Stimulated activated CD4-positive, alpha-beta T cell treated with anti-CD3 and anti-CD28 coated beads, TNF-alpha, amount 100 ng/mL, for 4 hours (primary cell): Measurements from ENCODE around the gene TAS2R20.
A peak's percentile ranks its signal among the peaks of the same experiment; 100 is the strongest.
"Not testable (repeated sequence)": the region's sequence is repeated elsewhere in the genome, so short reads cannot be mapped to it uniquely, and the experiment has no call there.

Experiments
- DNase-seq, 3 experiments: peaks; one replicate each; pipeline ENCODE4 v3.0.0-alpha.2; 2020; ENCODE audit warnings: low read depth in 3 of 3

TAS2R20 gene

GRCh38 chr12:10998204-10998603, at the start of gene TAS2R20:
TAS2R20 (minus strand) TSS chr12:10998304; CDS start chr12:10997875, 429 bp downstream.
- no peak for DNase-seq

GRCh38 chr12:11041366-11041765, 43.3 kb upstream of the TAS2R20 start:
- DNase-seq, result not testable (repeated sequence)

- no peak for DNase-seq
Measured at GRCh38 chr12:11040162-11040561, 42.1 kb upstream of the TAS2R20 start.

DNA sequence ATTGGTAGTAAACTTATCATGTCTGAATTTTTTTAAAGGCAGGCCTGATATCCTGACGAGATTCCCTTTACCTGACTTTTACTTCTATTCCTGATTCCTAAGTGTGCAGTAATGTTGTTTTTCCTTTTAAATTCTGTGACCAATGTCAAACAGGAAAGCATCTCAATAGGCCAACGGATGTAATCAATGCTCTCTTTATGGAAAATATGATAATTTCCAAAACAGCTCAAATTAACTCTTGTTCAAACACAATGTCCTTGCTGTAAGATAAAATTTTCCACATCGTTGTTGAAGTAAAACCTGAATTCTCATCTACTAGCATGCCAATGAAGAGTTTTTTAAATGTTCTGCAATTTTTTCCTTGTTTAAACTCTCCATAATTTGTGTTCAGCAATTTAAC, 41.1 kb upstream of the TAS2R20 start:
- DNase-seq, result no peak

- DNase-seq, result not testable (repeated sequence)
Measured at GRCh38 chr12:11033959-11034358, 35.9 kb upstream of the TAS2R20 start.

DNA sequence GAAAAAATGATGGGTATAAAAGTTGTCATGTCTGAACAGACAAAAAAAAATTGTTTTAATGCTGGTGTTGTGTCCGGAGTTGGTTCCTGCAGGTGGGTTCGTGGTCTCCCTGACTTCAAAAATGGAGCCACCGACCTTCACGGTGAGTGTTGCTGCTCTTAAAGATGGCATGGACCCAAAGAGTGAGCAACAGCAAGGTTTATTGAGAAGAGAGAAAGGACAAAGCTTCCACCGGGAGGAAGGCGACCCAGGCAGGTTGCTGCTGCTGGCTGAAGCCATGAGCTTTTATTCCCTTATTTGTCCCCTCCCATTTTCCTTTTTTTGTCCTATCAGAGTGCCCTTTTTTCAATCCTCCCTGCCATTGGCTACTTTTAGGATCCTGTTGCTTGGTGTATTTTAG, 33.2 kb upstream of the TAS2R20 start, which contains the start of gene TAS2R31:
Gene TAS2R31, minus strand, starts transcription at position 101 of the 400 bp plus-strand sequence. Its CDS starts 72 bp downstream, at position 29.
- no peak for DNase-seq

- DNase-seq, result no peak
Measured at GRCh38 chr12:11026118-11026517, 28.0 kb upstream of the TAS2R20 start.

- DNase-seq, result no peak
Measured at GRCh38 chr12:11023387-11023786, 25.3 kb upstream of the TAS2R20 start.

DNA sequence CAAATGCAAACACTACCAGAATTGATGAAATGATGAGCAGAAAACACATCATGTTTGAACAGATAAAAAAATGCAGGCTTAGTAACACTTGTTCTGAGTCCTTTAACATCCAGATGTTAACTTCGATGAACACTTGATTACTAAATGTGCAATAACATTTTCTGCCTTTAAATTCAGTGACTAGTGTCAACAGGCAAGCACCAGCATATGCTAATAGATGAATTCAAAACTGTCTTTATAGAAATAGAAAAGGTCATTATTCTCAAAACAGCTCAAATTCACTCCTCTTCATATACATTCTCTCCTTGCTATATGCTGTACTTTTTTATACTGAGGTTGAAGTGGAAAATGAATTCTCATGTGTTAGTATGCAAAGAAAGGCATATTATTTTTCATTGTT, 24.4 kb upstream of the TAS2R20 start, which contains the start of gene TAS2R19:
Gene TAS2R19, minus strand, starts transcription at position 101 of the 400 bp plus-strand sequence. Its CDS starts 49 bp downstream, at position 52.
- no peak for DNase-seq

- DNase-seq, result no peak
Measured at GRCh38 chr12:11016937-11017336, 18.8 kb upstream of the TAS2R20 start.

DNA sequence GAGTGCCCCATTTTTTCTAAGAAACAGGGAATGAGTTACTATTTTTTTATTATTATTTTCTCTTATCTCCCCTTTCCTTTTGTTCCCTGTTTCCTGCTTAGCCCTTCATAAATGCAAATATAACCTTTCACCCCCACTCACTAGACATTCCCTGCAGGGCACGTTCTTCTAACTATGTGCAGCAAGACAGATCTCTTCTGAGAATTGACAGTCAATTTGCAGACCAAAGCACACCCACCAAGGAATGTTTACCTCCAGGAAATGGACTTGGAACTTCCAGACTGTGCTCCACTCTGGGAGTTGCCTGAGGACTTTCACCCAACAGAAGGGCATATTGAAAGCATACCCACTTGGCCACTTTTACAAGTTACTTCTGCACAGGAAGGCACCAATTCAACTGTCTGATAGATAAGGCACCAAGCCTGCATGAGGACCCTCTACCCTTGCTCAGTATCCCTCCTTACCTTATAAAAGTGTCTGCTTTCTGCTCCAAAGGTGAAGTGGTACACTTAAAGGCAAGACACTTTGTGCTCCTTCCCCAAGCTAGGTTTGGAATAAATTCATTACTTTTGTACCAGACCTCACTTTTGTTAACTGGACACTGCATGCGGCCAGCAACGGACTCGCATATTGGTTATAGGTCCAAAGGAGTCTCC, 17.8 kb upstream of the TAS2R20 start:
- no peak for DNase-seq

GRCh38 chr12:11014234-11014633, 16.1 kb upstream of the TAS2R20 start:
- no peak for DNase-seq

DNA sequence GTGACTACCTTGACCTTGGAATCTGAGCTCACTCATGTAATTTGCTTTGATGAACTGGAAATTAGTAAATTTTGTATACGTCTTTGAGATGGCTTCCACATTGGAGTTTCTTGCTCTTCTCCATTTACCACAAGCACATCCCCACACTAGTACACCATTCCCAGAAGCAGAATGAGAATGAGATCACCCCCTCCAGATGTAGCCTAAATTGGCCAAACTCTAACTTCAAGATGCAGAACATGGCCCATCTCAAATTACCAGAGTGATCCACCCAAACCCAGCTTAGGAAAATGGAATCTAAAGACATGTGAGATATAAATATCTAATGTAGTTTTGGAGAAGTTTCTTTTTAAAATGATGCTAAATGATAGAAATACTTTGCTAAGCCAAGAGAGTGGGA, 9.5 kb upstream of the TAS2R20 start:
- no peak for DNase-seq

- DNase-seq, result no peak
Measured at GRCh38 chr12:10994307-10994706, 3.8 kb downstream of the TAS2R20 start.

DNA sequence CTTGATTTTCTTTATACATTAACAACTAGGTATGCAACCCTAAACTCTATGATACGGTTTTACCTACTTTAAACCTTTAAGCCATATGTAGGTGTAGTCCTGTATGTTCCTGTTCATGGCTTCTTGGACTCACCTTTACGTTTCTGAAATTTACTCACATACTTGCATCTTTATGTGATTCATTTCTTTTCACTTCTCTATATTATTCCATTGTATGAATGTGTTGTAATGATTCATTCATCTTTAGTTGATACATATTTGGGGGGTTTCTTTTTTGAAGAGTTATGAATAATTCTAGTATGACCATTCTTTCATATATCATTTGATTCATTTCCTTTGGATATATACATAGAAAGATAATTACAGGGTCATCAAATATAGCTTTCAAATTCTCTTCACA, 9.0 kb downstream of the TAS2R20 start:
- DNase-seq, result no peak

GRCh38 chr12:10986812-10987211, 11.3 kb downstream of the TAS2R20 start, which contains the start of gene TAS2R50:
TAS2R50 (minus strand) TSS chr12:10986912; CDS start chr12:10986860, 52 bp downstream.
- no peak for DNase-seq

- peak in 1 of 3 experiments; percentile 4 for DNase-seq
Measured at GRCh38 chr12:10982244-10982643, 15.9 kb downstream of the TAS2R20 start.

- no peak for DNase-seq
Measured at GRCh38 chr12:10974965-10975364, 23.1 kb downstream of the TAS2R20 start.

- no peak for DNase-seq
Measured at GRCh38 chr12:10968765-10969456, 29.2 kb downstream of the TAS2R20 start.

GRCh38 chr12:10967409-10967808, 30.7 kb downstream of the TAS2R20 start:
- DNase-seq, result no peak

GRCh38 chr12:10966314-10966713, 31.8 kb downstream of the TAS2R20 start:
- DNase-seq, result no peak

DNA sequence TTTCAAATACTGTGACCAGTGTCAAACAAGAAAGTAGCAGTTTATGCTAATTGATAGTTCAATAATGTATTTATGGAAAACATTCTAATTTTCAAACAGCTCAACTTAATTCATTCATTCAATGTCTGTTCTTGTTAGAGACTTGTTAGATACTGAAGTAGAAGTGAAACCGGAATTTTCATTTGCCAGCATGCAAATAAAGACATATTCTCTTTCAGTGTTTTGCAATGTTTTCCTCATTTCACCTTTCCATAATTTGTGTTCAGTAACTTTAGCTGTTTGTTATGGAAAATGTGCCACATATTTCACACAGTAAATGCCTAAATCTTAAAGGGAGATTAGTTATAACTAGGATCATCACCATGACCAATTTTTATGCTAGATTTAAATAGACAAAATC, 32.6 kb downstream of the TAS2R20 start:
- DNase-seq, result no peak

DNA sequence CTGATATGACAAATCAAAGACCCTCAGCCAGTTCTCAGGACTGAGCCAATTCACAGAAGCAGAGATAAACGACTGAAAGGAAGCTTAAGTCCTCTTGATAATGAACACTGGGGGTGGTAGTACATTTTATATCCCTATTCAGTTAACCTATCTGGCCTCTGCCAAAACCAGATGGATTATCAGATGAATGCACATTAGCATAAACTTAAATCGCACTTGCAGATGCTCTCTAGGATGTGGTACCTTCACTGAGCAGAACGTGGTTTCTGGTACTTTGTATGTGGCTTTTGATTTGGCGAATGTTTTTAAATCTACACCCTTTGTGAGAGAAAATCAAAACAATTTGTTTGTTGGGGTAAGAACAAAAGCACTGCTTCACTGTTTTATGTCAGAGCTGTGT, 37.9 kb downstream of the TAS2R20 start:
- DNase-seq, result no peak
